SK-N-SH (cell line): Measurements from ENCODE around the gene CEP95.

Experiments used
- CTCF ChIP-seq: fragments of 200-600 bp; sonication (generic); IDR thresholded peaks from 2 replicates; pipeline ENCODE4 v1.6.1; 2017; ENCODE audit warnings: antibody characterized with exemption, mild to moderate bottlenecking, moderate library complexity
- EP300 ChIP-seq, 2 experiments: IDR thresholded peaks; 2 replicates each; pipeline versions ENCODE4 v1.4.0 to v1.6.1; 2012; ENCODE audit warnings: borderline replicate concordance in 1 of 2, low read depth in 1 of 2, low read length in 1 of 2
- SIN3A ChIP-seq: IDR thresholded peaks from 2 replicates; pipeline ENCODE4 v1.6.1; 2012; ENCODE audit warnings: low read depth, mild to moderate bottlenecking, low read length, moderate library complexity, borderline replicate concordance
- TCF12 ChIP-seq: IDR thresholded peaks from 2 replicates; pipeline ENCODE4 v1.4.0; 2012
- USF1 ChIP-seq: IDR thresholded peaks from 2 replicates; pipeline ENCODE4 v1.4.0; 2012; ENCODE audit warnings: low read depth, borderline replicate concordance

- TF ChIP-seq CTCF = no peak
- no peak for TF ChIP-seq EP300 (IDR thresholded peaks at IDR 0.05; ENCODE audit: borderline replicate concordance in 1 of 2, low read depth in 1 of 2, low read length in 1 of 2)
- no peak for TF ChIP-seq TCF12
- no peak for TF ChIP-seq SIN3A
- no peak for TF ChIP-seq USF1
Measured at GRCh38 chr17:64470625-64471024, 36.2 kb upstream of the CEP95 start.
